CMK (cell line): Measurements from ENCODE around the gene PROM2.

Experiments
- DNase-seq: peaks from one replicate; pipeline ENCODE4 v3.0.0-alpha.2; 2010; ENCODE audit warnings: low read depth

Gene PROM2

DNA sequence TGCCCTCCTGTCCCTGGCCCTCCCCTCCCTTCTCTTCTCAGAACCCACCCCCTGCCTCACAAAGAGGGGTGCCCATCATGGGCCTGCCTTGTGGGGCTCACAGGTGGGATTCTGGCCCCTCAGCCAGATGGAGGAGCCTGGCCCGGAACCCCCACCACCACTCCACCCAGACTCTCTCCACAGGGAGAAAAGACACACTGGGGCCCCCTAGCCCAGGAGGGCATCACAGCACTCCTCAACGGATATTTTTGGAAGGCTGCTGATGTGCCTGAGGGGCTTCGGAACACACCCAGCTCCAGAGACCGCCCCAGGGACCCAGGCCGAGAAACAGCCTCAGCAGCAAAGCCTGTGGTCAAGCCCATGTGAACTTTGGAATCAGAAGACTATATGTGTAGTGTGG is 32.8 kb downstream of the PROM2 start:
- DNase-seq: no peak

- no peak for DNase-seq
These were observed 33.6 kb downstream of the PROM2 start for GRCh38 chr2:95307878-95308277.

GRCh38 chr2:95308426-95308990 is 34.3 kb downstream of the PROM2 start:
- no peak for DNase-seq

DNA sequence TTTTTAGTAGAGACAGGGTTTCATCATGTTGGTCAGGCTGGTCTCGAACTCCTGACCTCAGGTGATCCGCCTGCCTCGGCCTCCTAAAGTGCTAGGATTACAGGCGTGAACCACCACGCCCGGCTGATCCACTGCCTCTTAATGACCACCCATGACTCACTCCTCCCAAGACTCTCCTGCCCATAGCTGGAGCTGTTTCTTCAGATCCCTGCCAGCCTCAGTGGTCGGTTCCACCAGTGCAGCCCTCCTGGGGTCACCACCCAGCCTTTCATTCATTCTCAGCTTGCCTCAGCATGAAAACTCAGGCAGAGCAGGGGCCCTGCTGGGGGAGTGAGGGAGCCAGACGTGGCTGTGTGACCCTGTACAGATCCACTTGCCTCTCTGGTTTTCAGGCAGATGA is 35.4 kb downstream of the PROM2 start:
- no peak for DNase-seq

GRCh38 chr2:95310216-95310615 is 36.0 kb downstream of the PROM2 start:
- DNase-seq: no peak

DNA sequence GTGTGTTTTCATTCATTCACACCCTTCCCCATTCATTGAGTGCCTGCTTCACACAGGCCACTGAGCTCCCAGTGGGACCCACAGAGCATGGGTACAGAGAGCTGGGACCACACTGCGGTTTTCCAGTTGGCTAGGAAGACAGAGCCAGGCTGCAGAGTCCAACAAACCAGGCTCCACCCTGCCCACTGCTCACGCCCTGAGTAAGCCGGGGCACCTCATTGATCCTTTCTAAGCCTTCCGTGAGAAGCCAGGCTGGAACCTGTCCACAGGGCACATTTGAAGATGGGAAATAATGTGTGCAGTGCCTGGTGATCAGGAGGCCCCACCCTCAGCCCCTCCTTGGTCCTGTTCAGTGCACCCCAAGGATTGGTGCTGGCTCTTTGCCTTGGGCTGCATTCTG is 36.4 kb downstream of the PROM2 start:
- no peak for DNase-seq

DNA sequence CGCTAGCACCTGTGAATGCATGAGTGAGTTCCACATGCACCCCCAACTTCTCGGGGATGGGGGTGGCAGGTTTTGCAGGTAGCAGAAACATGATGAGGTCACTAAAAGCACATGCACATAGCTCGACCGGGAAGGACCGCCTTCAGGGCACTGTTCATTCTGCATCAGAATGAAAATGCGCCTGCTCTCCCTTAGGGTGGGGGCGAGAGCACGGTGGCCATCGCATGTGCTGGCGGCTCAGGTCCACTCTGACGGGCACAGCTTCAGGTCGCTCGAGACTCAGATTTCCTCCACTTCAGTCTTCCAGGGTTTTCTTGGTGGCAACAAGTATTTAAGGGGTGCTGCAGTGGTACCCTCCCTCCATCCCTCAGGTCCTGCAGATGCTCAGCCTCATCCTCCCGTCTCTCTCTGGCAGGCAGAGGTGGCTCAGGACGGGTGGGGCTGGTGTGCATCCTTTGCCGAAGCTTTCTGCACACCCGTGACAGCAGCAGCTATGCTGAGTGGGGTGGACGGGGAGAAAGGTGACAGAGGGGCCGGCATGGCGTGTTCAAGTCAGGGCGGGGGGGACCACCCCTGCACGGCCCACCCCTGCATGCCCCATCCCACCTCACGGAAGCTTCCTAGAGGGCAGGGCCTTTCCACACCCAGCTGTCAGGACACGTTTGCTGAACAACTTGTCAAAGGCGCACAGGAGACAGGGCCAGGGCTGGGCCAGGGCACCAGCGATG is 37.7 kb downstream of the PROM2 start:
- DNase-seq: no peak

- DNase-seq: no peak
These were observed 38.4 kb downstream of the PROM2 start for GRCh38 chr2:95312543-95313201.

- no peak for DNase-seq
These were observed 39.3 kb downstream of the PROM2 start for GRCh38 chr2:95313296-95314131.

DNA sequence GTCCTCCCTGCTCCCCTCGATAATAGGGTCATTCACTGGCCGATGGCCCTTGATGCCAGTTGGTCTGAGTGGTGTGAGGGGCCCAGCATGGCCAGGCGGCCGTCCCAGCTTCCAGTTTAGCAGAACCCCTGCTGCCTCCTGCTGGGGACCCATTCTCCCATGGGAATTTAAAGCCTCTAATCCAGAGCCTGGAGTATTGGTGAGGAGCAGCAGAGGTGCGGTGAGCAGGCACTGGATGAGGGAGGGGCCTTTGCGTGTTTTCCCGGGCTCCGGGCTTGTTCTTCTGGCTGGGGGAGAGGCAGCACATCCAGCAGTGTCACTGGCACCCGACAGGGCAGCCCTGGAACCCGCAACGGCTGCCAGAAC is 40.3 kb downstream of the PROM2 start:
- DNase-seq: no peak

- no peak for DNase-seq
These were observed 40.8 kb downstream of the PROM2 start for GRCh38 chr2:95314964-95315611.

- no peak for DNase-seq
These were observed 41.7 kb downstream of the PROM2 start for GRCh38 chr2:95315801-95316411.

DNA sequence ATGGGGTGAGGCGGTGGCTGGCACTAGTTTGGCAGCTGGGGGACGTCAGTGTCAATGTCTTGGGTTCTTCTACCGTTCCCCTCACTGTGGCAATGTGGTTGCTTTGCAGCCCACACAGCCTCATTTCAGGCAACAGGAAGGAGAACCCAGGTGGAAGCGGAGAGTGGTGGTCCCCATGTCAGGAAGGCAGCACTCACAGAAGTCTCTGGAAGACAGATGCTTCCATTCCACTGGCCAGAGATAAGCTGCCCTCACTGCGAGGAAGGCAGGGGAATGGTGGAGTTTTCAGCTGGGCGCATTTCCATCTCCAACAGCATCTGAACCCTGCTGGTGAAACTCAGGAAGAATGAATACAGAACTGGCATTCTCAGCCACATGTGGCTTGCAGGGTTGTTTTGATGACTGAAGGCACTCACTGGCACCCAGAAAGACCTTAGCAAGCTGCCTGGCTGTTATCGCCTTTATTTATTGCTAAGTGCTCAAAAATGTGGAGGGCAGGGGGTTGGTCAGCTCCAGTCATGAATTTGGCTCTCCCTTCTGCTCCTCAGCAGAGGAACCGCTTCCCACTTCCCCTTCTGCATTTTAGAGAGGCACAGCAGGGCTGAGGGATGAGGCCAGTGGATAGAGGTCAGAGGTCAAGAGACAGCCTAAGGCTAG is 42.3 kb downstream of the PROM2 start:
- DNase-seq: no peak

DNA sequence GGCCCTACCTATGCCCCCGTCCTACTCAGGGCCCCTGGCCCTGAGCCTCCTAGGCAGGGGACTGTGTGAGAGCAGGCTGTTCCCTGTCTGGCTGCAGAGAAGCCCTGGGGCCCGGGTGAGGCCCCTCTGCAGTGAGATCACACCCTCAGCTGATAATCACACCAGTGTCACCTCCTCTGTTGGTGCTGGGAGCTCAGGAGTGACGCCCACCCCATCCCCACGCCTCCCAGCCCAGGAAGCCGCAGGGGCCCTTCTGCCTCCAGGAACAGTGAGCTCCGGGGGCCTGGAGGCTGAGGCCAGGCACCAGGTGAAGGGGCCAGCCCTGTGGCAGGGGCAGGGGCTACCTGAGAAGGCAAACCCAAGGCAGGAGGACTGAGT is 42.9 kb downstream of the PROM2 start:
- no peak for DNase-seq

DNA sequence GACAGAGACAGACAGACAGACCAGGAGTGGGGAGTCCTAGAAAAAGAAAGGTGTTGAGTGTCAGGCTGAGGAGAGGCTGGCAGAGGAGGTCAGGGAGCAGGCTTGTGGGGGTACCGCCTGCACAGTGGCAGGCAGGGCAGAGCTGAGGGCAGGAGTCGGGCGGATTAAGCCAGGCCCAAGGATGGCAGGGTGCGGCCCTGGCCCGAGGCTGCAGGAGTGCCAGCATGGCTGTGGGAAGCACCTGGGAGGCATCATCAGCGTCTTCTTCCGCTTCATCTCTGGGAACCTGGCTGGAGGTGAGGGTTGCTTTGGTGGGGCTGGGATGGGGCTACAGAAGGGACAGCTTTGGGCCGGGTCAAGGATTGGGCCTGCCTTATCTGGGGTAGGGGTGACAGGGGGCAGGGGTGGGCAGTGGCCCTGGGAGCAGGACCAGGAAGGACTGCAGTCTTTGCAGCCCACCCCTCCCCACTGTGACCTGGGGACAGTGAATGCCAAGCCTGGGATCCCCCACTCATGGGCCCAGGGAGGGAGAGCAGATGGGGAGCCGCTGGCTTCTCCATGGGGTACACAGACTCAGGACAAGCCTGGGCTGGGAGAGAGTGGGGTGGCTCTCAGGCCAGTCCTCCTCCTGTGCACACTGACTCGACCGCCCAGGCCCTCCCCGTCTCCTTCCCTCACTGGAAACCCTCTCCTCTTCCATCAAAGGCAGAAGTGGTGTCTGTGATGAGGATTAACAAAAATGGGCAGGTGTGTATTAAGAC is 43.6 kb downstream of the PROM2 start:
- DNase-seq: no peak

DNA sequence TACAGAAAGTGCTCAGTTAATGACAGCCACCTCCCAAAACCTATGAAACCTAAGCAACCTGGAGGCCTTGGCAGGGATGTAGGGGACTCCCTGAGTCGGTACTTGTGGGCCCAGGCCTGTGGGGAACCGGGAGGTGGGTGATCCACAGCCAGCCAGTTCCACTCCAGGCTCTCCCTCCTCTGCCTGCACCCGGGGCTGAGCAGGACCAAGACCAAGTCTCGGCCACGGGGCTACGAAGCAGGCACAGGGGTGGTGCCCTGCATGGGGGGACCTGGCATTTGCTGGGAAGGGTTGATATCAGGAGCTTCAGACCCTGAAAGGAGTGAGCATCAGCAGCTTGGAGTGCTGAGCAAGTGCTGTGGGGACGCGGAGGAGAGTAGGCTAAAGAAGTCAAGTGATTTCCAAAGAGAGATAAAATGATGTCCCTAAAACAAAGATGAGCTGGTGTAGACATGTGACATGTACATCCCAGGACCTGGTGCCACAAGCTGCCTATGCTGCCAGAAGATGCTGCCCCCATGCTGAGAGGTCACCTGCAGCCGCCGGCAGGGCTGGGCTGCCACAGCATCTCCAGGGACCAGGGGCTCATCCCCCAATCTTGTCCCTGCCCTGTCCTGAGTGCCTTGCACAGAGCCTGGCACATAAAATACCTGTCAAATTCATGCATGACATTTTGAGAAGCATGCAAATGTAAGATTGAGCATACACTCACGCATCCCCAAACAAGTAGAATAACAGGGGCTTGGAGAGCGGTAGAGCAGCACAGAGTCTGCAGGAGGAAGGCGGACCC is 44.4 kb downstream of the PROM2 start:
- DNase-seq: no peak

DNA sequence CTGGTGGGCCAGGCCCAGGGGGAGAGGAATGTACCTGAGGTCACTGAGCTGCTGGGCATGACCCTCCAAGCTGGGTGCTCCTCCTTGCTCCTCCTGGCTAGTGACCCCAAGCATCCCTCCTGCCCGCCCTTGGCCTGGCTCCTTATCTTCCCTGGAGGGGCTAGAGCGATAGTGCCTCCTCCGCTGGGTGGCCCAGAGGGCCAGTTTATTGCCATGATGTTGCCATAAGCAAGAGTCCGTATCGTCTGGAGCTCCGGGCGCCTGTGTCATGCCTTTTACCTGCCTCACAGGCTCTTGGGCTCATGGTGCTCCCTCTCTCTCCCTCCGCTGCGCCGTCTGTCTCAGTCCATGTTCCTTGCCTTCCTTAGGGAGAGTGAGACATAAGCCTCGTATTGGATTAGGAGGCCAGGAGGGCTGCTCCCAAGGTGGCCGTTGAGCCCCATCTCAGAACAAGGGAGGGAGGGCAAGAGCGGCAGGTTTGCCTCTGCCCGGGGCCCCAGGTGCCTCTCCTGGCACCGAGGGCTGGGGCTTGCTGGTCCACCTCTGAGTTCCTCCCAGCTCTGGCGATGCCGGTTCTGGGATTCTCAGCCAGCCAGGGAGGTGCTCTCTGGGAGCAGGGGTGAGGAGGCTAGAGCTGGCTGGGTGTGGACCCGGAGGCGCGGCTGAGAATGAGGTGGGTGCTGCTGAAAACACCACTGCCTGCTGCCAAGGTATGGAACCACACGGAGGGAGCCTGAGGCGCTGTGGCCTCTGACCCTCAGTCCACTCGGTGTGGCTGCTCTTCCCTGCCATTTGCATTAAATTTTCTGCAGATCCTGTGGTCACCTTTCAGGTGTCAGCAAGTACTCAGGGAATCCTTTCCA is 45.5 kb downstream of the PROM2 start:
- no peak for DNase-seq

- no peak for DNase-seq
These were observed 46.1 kb downstream of the PROM2 start for GRCh38 chr2:95320344-95320712.
